BJ (cell line): ENCODE measurements around the gene DPYD. TPM values are rescaled to one million over a fixed set of nuclear protein-coding genes. Genes with fewer than 3 reads are reported as not detected.

ENCODE experiments used
- CTCF ChIA-PET: fragments of 350-600 bp; formaldehyde crosslinking; extraction: SDS; loops from one replicate; lab custom pipeline; 2021; ENCODE audit warnings: antibody characterized with exemption, inconsistent platforms; lab: Yijun Ruan, JAX
- POLR2A ChIA-PET: fragments of 300-600 bp; sonication (Branson Sonifier 250); formaldehyde crosslinking; extraction: SDS; loops from one replicate; lab custom pipeline; 2021; ENCODE audit warnings: antibody characterized with exemption; lab: Charles Lee
- DNase-seq: peaks from one replicate; pipeline ENCODE4 v3.0.0-alpha.2; 2011; ENCODE audit warnings: low read depth
- H3K27me3 ChIP-seq: 2 replicates; pipeline ENCODE4 v1.6.0; 2011; ENCODE audit warnings: low read length; ENCODE audit not compliant: control insufficient read depth, insufficient read depth
- H3K36me3 ChIP-seq: 2 replicates; pipeline ENCODE4 v1.5.1; 2011; ENCODE audit warnings: low read length; ENCODE audit not compliant: control insufficient read depth, insufficient read depth
- H3K4me3 ChIP-seq: 2 replicates; pipeline ENCODE4 v1.5.1; 2011; ENCODE audit warnings: low read depth, mild to moderate bottlenecking, control low read depth, low read length
- polyA plus RNA-seq: library from polyadenylated mRNA; depleted of rRNA; stranded (reverse); fragments of >200 nt; gene quantifications from 2 replicates; pipeline ENCODE4 v1.2.3, GENCODE V29; 2011
- TF ChIP-seq, protein P1 (sequence below): IDR thresholded peaks from 2 replicates; pipeline ENCODE4 v1.5.1; 2011; ENCODE audit warnings: low read depth, mild to moderate bottlenecking, control low read depth, inconsistent platforms, low read length, moderate library complexity; ENCODE audit not compliant: insufficient read depth

Gene DPYD
- polyA plus RNA-seq, 1 experiment: 13.1 TPM

DNA sequence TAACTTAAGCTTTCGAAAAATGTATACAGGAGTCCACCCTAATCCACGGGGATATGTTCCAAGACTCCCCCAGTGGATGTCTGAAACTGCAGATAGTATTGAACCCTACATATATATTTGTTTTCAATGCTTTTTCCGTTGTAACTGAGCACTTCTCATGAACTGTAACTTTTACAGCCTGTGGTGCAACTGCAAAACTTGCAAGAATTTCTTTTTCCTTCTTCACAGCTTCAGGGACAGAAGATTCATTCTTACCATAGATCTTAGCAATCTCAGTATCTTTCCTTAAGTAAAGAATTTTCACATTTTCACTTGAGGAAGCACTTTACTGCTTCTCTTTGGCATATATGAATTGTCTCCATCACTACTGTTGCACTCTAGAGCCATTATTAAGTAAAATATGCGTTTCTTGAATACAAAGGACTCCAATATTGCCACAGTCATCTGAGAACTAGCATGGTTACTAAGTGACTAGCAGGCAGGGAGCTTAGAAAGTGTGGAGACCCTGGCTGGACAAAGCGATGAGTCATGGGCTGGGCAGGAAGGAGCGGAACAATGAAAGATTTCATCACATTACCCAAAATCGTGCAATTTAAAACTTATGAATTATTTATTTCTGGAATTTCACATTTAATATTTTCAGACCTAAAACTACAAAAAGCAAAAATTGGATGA, 14.1 kb downstream of the DPYD start:
- POLR2A ChIA-PET: no interaction called here
- Histone ChIP-seq H3K36me3 (no peaks in the 10 kb centered on the region), H3K27me3 (no peaks in the 10 kb centered on the region), H3K4me3 (no peak overlapping the region)
- CTCF ChIA-PET: interaction anchor here (0.6 to 1.2 kb wide), 2 partner anchors 562 to 567 kb away, joined by 3 read pairs; no protein-coding TSS in a partner anchor
- TF ChIP-seq, protein P1, sequence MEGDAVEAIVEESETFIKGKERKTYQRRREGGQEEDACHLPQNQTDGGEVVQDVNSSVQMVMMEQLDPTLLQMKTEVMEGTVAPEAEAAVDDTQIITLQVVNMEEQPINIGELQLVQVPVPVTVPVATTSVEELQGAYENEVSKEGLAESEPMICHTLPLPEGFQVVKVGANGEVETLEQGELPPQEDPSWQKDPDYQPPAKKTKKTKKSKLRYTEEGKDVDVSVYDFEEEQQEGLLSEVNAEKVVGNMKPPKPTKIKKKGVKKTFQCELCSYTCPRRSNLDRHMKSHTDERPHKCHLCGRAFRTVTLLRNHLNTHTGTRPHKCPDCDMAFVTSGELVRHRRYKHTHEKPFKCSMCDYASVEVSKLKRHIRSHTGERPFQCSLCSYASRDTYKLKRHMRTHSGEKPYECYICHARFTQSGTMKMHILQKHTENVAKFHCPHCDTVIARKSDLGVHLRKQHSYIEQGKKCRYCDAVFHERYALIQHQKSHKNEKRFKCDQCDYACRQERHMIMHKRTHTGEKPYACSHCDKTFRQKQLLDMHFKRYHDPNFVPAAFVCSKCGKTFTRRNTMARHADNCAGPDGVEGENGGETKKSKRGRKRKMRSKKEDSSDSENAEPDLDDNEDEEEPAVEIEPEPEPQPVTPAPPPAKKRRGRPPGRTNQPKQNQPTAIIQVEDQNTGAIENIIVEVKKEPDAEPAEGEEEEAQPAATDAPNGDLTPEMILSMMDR: no peak
- DNase-seq: no peak

DNA sequence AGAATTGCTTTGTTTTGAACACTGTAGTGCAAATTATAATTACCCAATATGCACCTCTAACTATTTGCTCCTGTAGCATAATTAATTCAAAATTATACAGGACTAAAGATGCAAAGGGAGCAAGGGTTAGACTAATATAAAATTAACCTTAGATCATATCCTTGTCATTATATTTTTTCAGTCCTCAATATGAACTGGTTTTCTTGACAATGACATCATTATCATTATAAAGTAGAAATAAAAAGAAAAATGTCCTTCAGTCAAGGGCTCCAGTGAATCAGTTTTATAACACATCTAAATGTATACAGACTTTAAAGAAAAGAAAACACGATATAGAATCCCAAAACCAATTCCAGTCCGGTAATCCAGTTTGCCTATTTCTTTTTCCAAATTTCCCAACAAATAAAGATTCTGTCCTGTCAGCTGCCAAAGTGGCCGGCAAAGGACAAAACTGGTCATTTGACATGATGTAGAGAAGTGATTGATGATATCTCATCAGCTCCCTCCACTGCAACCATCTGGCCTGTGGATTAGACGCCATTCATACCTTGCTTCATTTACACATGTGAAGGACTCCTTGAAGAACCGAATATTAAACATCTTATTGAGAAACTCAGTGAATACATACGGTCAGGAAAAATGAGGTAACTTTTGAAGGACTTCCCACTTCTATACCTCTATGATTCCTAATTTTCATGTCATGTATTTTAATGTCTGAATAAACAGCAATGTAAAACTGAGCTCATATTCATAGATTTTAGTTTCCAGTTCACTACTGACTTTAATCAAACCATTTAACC, 15.5 kb downstream of the DPYD start:
- no peaks in the 10 kb centered on the region for H3K27me3 ChIP-seq
- no peak overlapping the region for H3K4me3 ChIP-seq
- CTCF ChIA-PET: no interaction called here
- no peaks in the 10 kb centered on the region for H3K36me3 ChIP-seq
- POLR2A ChIA-PET: no interaction called here
- DNase-seq: no peak
- TF ChIP-seq, protein P1: no peak

DNA sequence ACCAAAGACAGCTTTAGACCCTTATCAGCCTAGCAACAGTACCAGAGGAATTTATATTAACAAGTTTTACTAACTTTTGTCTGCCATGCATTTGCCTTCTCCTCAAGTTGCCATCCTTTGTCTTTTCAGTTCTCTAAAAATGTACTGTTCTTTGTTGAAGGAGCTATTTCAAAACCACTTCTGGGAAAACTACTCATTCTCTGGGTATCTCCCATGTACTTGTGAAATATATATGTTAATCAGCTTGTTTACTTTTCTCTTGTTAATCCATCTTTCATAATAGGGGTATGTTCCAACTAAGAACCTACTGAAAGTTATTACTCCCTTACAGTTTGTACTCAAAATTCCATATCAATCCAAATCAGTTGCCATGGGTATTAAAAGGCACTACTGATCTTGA, 16.3 kb downstream of the DPYD start:
- Histone ChIP-seq H3K27me3 (no peaks in the 10 kb centered on the region), H3K4me3 (no peak overlapping the region), H3K36me3 (no peaks in the 10 kb centered on the region)
- no peak for DNase-seq
- TF ChIP-seq, protein P1: no peak
- POLR2A ChIA-PET: no interaction called here
- CTCF ChIA-PET: no interaction called here

DNA sequence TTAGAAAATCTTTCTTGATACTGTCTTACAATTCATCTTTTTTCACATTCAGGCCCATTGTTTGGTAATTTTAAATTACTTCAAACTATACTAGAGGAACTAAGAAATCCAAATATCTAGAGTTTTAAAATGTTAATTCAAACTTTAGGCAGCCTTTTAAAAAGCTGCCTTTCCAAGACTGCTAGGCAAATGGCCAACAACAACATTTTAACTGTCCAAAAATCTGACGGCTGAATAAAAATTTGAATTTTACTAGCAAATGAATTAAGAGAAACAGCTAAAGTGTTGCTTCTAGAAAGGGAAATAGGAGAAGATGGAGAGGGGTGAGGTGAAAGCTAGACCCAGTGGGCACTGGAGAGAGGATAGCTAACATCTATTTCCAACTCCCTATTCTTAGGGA, 17.2 kb downstream of the DPYD start:
- no peak for DNase-seq
- TF ChIP-seq, protein P1: no peak
- Histone ChIP-seq H3K36me3 (no peaks in the 10 kb centered on the region), H3K27me3 (no peaks in the 10 kb centered on the region), H3K4me3 (no peak overlapping the region)
- POLR2A ChIA-PET: interaction anchor here (0.6 kb wide), 1 partner anchor 16 kb away, joined by 3 read pairs; no protein-coding TSS in a partner anchor
- CTCF ChIA-PET: no interaction called here

DNA sequence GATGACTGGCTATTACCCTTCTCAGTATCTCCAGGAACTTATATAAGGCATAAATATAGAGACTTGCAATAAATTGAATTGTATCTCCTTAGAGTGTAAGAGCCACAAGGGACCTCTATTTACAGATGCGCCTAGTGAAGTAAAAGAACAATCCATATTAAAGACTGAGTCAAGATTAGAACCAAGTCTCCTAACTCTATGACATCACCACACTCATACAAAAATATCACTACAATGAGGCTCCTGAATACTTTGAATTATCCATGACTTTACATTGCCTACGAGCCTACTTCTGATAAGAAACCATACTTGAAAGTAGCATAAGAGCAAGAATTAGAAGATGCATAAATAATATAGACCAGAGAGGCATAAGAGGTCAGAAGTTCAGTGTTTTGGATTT, 18.8 kb downstream of the DPYD start:
- no peaks in the 10 kb centered on the region for H3K27me3 ChIP-seq
- TF ChIP-seq, protein P1: no peak
- POLR2A ChIA-PET: no interaction called here
- no peak for DNase-seq
- CTCF ChIA-PET: no interaction called here
- no peaks in the 10 kb centered on the region for H3K36me3 ChIP-seq
- no peak overlapping the region for H3K4me3 ChIP-seq
